NCI-H2107 treated with DMSO at 0.1 percent for 48 hours (cell line): ENCODE data around the gene UFSP2.
A peak's percentile ranks its signal among the peaks of the same experiment; 100 is the strongest.

Source experiments
- DNase-seq: peaks from one replicate; lab custom pipeline; 2025; ENCODE audit not compliant: unreplicated experiment; lab: John Stamatoyannopoulos, UW

UFSP2 gene

GRCh38 chr4:185426960-185427688, 1.4 kb upstream of the UFSP2 start:
- DNase-seq, result no peak

DNA sequence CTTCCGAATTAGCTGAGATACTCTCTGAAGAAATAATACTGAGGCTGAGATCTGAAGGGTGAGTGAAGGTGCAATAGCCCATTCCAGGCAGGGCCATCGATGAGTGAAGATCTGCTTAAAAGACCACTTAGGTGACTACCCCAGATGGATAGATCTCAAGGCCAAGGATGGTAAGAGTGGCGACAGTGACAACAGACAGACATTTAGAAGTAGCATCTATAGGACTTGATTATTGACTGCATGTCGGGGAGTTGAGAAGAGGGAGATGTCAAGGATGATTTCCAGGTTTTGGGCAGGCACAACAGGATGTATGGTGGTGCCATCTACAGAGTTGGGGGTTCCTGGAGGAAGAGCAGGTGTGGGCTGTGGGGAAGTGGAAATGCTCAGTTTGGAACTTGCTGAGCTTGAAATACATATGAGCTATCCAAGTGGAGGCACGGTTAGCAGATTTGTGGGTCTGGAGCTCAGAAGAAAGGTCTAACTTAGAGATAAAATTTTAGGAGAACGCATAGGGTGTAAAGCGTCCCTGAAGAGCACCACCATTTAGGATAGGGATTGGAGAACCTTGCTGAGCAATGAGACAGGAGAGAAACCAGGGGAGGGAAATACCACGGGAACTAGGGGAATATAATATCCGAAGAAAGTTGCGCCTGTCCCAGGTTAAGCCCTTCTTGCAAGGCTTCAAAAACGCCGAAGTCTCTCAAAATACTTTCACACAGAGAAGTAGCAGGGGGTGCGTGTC, 688 bp downstream of the UFSP2 start:
- DNase-seq, result no peak

- no peak for DNase-seq
These were observed 4.2 kb downstream of the UFSP2 start for GRCh38 chr4:185421366-185422124.

DNA sequence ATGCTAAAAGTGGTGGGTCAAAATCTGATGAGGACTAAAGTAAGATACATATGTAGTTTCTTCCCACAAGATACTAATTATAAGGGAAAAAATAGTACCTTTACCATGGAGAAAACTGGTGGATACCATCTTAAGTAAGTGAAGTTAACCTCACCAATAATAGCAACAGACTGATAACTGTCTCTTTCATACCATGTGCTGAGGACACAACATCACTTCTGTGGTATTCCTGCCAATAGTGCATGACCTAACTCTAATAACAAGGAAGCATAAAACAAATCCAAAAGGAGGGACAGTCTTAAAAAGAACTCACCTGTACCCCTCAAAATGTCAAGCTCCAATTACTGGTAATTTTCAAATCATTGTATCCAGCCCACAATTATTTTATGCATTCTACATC, 8.8 kb downstream of the UFSP2 start:
- no peak for DNase-seq

GRCh38 chr4:185412412-185412811, 13.4 kb downstream of the UFSP2 start:
- no peak for DNase-seq

- no peak for DNase-seq
These were observed 13.9 kb downstream of the UFSP2 start for GRCh38 chr4:185411849-185412248.

DNA sequence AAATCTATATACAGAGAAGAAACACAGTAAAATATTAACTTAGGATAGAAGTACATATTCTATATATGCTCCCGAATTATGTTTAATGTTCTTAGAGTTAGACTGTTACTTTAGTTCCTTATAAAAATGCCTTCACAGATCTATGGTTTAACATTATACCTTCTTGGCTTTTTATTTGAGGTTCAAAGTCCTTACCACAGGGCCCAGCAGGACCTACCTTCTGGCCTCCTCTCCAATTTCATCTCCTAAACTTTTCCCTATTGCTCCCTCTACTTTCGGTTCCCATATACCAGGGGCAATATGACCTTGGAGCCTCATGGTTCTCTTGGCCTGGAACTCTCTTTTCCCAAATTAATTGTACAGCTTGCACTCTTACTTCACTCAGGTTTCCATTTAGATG, 17.3 kb downstream of the UFSP2 start:
- no peak for DNase-seq

- no peak for DNase-seq
These were observed 20.3 kb downstream of the UFSP2 start for GRCh38 chr4:185405296-185405999.

- peak; percentile 4 for DNase-seq
These were observed 21.7 kb downstream of the UFSP2 start for GRCh38 chr4:185404031-185404430.

DNA sequence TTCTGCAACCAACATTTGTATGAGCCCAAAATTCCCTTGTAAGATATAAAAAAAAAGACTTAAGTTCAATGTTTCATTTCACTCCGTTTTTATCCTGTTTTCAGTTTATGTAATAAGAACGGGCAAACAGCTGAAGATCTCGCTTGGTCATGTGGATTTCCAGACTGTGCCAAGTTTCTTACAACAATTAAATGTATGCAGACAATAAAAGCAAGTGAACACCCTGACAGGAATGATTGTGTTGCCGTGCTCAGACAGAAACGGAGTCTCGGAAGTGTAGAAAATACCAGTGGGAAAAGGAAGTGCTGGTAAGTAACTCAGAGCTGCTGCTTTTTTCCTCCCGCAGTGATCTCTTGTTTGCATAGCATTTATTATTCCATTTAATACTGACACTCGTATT, 26.3 kb downstream of the UFSP2 start:
- no peak for DNase-seq

- no peak for DNase-seq
These were observed 27.1 kb downstream of the UFSP2 start for GRCh38 chr4:185398618-185399017.

GRCh38 chr4:185396724-185397385, 28.9 kb downstream of the UFSP2 start, which contains the start of gene ANKRD37:
ANKRD37 (plus strand) TSS chr4:185396841; CDS start chr4:185396924, 83 bp downstream.
- peak; percentile 78 for DNase-seq

DNA sequence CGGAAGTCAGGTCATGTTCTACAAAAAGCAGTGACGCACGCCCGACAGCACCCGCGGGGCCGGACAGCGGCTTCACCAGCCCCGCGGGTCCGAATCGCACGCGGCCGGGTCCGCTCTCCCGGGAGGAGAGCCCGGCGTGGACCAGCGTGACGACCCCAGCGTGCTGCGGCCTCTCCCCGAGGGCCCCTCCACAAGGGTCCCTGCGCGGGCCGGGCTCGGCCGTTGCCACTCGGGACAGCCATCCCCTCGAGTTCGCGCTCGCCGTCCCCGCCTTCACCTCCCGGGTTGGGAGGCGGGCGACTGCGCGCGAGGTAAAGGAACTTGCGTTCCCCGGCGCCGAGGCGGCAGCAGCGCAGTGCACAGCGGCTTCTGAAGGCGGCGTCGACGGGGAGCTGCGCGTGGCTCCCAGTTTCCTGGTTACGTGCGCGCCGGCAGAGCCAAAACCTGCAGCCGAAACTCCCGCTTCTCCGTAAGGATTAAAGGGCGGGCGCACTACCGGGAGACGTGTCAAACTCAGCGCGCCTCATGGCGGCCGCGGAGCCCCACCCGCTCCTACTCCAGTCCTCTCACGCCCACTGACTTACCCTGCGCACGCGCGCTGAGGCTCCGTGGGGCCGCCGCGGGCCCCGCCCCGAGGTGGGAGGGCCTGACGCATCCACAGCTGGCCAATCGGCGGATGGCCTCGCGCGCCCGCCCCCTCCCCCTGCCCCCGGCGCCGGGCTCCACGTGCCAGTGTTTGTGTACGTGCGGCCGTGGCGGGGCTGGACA, 29.6 kb downstream of the UFSP2 start:
- DNase-seq, result peak; percentile 79

GRCh38 chr4:185395238-185395955, 30.4 kb downstream of the UFSP2 start, which contains the start of gene LRP2BP:
LRP2BP (minus strand) TSS chr4:185395924; CDS start chr4:185378186, 17,738 bp downstream.
- peak; percentile 52 for DNase-seq

DNA sequence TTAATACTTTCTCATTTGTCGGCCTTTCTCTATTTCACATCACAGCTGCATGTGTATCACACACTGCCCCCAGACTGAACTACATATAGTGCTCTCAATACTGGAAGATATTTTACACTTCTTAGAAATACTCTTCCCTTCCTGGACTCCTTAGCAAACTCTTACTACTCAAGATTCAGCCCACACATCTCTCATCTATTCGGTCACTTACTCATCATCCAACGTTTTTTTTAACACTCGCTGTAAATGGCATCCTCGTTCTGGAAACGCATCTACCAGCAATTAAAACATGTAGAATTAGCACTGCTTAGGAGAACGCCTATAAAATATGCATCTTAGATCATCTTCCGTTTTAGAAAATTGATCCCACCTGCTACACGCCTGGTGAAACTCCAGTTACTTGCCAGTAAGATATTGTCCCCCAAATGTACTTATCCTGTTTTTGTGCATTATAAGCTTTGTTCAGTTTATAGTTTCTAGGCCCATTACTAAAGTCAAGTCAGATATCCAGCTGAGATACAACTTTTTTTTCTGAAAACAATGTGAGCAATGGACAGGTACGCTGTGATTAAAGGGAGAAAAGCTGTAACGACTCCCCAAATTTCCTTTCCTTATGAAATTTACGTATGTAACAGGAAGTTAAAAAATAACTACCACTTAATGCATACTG, 31.1 kb downstream of the UFSP2 start:
- DNase-seq, result peak; percentile 11

GRCh38 chr4:185392156-185392555, 33.6 kb downstream of the UFSP2 start:
- no peak for DNase-seq

DNA sequence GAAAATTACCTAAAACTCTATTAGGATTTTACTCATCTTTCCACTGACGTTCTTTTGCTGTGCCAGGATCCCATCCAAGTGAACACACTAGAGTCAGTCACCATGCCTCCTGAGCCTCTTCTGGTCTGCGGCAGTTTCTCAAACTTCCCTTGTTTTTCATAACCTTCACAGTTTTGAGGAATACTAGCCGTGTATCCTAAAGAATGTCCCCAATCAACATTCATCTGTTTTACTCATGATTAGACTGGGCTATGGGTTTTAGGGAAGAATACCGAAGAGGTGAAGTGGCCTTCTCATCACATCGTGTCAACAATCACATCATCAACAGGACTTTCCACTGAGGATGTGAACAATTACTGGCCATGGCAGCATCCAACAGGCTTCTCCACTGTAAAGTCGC, 34.8 kb downstream of the UFSP2 start:
- no peak for DNase-seq

- no peak for DNase-seq
These were observed 37.8 kb downstream of the UFSP2 start for GRCh38 chr4:185387957-185388356.
